WTC11 (cell line): ENCODE measurements around the gene PURB. TPM values are rescaled to one million over a fixed set of nuclear protein-coding genes. Genes with fewer than 3 reads are reported as not detected.
"Not testable (repeated sequence)": the region's sequence is repeated elsewhere in the genome, so short reads cannot be mapped to it uniquely, and the experiment has no call there.

Experiments used
- ATAC-seq: fragments of 200-7000 bp; cut with Tn5 transposase; 2 replicates; pipeline ENCODE4 v1.10.0; 2021; ENCODE audit warnings: mild to moderate bottlenecking, moderate library complexity
- CTCF ChIA-PET: fragments of 300-600 bp; sonication (Branson Sonifier 250); formaldehyde crosslinking; loops from one replicate; lab custom pipeline; 2021; ENCODE audit warnings: antibody characterized with exemption; lab: Charles Lee
- POLR2A ChIA-PET: fragments of 350-600 bp; sonication (Branson Sonifier 250); formaldehyde crosslinking; loops from one replicate; lab custom pipeline; 2021; ENCODE audit warnings: antibody characterized with exemption; lab: Charles Lee
- DNase-seq: peaks from one replicate; pipeline ENCODE4 v3.0.0; 2021; ENCODE audit warnings: low spot score
- H3K27ac Mint-ChIP-seq: 2 replicates; pipeline ENCODE4 v1.8.0; 2021; ENCODE audit warnings: mixed read lengths
- H3K27me3 Mint-ChIP-seq: 2 replicates; pipeline ENCODE4 v1.8.0; 2021; ENCODE audit warnings: low read depth, mild to moderate bottlenecking, moderate library complexity, mixed read lengths
- H3K36me3 Mint-ChIP-seq: 2 replicates; pipeline ENCODE4 v1.8.0; 2021; ENCODE audit warnings: mixed read lengths
- H3K4me1 Mint-ChIP-seq: 2 replicates; pipeline ENCODE4 v1.8.0; 2022; ENCODE audit warnings: mixed read lengths
- H3K4me3 Mint-ChIP-seq: 2 replicates; pipeline ENCODE4 v1.8.0; 2021; ENCODE audit warnings: mild to moderate bottlenecking, moderate library complexity, mixed read lengths
- H3K9me3 Mint-ChIP-seq: 2 replicates; pipeline ENCODE4 v1.8.0; 2021; ENCODE audit warnings: mixed read lengths
- ATF1 ChIP-seq: sonication (generic); formaldehyde crosslinking; IDR thresholded peaks from 2 replicates; pipeline ENCODE4 v1.8.1; 2023; ENCODE audit warnings: mild to moderate bottlenecking, moderate library complexity, missing genetic modification reagents
- CBFB ChIP-seq: sonication (generic); formaldehyde crosslinking; IDR thresholded peaks from 2 replicates; pipeline ENCODE4 v1.8.1; 2022; ENCODE audit warnings: mild to moderate bottlenecking, low read depth, missing genetic modification reagents
- CREB1 ChIP-seq: sonication (generic); formaldehyde crosslinking; IDR thresholded peaks from 2 replicates; pipeline ENCODE4 v1.8.0; 2023; ENCODE audit warnings: mild to moderate bottlenecking, missing genetic modification reagents
- FOXP1 ChIP-seq: sonication (generic); formaldehyde crosslinking; IDR thresholded peaks from 2 replicates; pipeline ENCODE4 v1.8.0; 2022; ENCODE audit warnings: missing genetic modification reagents, mild to moderate bottlenecking, moderate library complexity, borderline replicate concordance
- NR3C1 ChIP-seq: sonication (generic); formaldehyde crosslinking; conservative IDR thresholded peaks from 2 replicates; pipeline ENCODE4 v1.8.1; 2023; ENCODE audit warnings: low read depth, mild to moderate bottlenecking, missing genetic modification reagents
- OVOL2 ChIP-seq: fragments of 250-450 bp; sonication (Bioruptor Pico); IDR thresholded peaks from 2 replicates; pipeline ENCODE4 v1.9.0; 2021; ENCODE audit warnings: mild to moderate bottlenecking, borderline replicate concordance
- PRRX2 ChIP-seq: fragments of 250-450 bp; sonication (Bioruptor Pico); IDR thresholded peaks from 2 replicates; pipeline ENCODE4 v1.8.0; 2021; ENCODE audit warnings: mild to moderate bottlenecking
- SMAD4 ChIP-seq: sonication (generic); formaldehyde crosslinking; IDR thresholded peaks from 2 replicates; pipeline ENCODE4 v1.8.0; 2022; ENCODE audit warnings: mild to moderate bottlenecking, missing genetic modification reagents
- ZNF121 ChIP-seq: sonication (generic); formaldehyde crosslinking; IDR thresholded peaks from 2 replicates; pipeline ENCODE4 v1.8.0; 2023; ENCODE audit warnings: missing genetic modification reagents
- ZNF281 ChIP-seq: sonication (generic); formaldehyde crosslinking; IDR thresholded peaks from 2 replicates; pipeline ENCODE4 v1.8.0; 2023; ENCODE audit warnings: mild to moderate bottlenecking, missing genetic modification reagents
- ZNF317 ChIP-seq: sonication (generic); formaldehyde crosslinking; IDR thresholded peaks from 2 replicates; pipeline ENCODE4 v1.8.1; 2023; ENCODE audit warnings: low read depth, mild to moderate bottlenecking, moderate library complexity, missing genetic modification reagents, borderline replicate concordance
- total RNA-seq: library from RNA; stranded (reverse); gene quantifications from 3 replicates; pipeline ENCODE4 v1.2.3, GENCODE V29; 2021
- TF ChIP-seq, protein P1 (sequence below): sonication (generic); formaldehyde crosslinking; IDR thresholded peaks from 2 replicates; pipeline ENCODE4 v1.8.1; 2022; ENCODE audit warnings: low read depth, missing genetic modification reagents, borderline replicate concordance
- TF ChIP-seq, protein P2 (sequence below): sonication (generic); formaldehyde crosslinking; IDR thresholded peaks from 2 replicates; pipeline ENCODE4 v1.8.0; 2022; ENCODE audit warnings: missing genetic modification reagents
- TF ChIP-seq, protein P3 (sequence below): sonication (generic); formaldehyde crosslinking; IDR thresholded peaks from 2 replicates; pipeline ENCODE4 v1.8.0; 2022; ENCODE audit warnings: mild to moderate bottlenecking, missing genetic modification reagents
- TF ChIP-seq, protein P4 (sequence below): sonication (generic); formaldehyde crosslinking; IDR thresholded peaks from 2 replicates; pipeline ENCODE4 v1.8.1; 2023; ENCODE audit warnings: mild to moderate bottlenecking, missing genetic modification reagents, borderline replicate concordance

Gene PURB
- total RNA-seq, 1 experiment from 2014 or later = 22.1 TPM

GRCh38 chr7:44867073-44867995, 18.0 kb downstream of the PURB start:
- H3K4me1 Mint-ChIP-seq = no peaks in the 10 kb centered on the region
- no peak overlapping the region for H3K4me3 Mint-ChIP-seq
- peaks cover 14% of the 10 kb centered on the region for H3K27me3 Mint-ChIP-seq
- DNase-seq (no peak), ATAC-seq (no peak)
- TF ChIP-seq, protein P1, sequence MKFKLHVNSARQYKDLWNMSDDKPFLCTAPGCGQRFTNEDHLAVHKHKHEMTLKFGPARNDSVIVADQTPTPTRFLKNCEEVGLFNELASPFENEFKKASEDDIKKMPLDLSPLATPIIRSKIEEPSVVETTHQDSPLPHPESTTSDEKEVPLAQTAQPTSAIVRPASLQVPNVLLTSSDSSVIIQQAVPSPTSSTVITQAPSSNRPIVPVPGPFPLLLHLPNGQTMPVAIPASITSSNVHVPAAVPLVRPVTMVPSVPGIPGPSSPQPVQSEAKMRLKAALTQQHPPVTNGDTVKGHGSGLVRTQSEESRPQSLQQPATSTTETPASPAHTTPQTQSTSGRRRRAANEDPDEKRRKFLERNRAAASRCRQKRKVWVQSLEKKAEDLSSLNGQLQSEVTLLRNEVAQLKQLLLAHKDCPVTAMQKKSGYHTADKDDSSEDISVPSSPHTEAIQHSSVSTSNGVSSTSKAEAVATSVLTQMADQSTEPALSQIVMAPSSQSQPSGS (CRISPR knock-in tag) = no peak
- TF ChIP-seq ATF1 = no peak
- no peak for TF ChIP-seq CBFB (CRISPR knock-in tag)
- TF ChIP-seq, protein P2, sequence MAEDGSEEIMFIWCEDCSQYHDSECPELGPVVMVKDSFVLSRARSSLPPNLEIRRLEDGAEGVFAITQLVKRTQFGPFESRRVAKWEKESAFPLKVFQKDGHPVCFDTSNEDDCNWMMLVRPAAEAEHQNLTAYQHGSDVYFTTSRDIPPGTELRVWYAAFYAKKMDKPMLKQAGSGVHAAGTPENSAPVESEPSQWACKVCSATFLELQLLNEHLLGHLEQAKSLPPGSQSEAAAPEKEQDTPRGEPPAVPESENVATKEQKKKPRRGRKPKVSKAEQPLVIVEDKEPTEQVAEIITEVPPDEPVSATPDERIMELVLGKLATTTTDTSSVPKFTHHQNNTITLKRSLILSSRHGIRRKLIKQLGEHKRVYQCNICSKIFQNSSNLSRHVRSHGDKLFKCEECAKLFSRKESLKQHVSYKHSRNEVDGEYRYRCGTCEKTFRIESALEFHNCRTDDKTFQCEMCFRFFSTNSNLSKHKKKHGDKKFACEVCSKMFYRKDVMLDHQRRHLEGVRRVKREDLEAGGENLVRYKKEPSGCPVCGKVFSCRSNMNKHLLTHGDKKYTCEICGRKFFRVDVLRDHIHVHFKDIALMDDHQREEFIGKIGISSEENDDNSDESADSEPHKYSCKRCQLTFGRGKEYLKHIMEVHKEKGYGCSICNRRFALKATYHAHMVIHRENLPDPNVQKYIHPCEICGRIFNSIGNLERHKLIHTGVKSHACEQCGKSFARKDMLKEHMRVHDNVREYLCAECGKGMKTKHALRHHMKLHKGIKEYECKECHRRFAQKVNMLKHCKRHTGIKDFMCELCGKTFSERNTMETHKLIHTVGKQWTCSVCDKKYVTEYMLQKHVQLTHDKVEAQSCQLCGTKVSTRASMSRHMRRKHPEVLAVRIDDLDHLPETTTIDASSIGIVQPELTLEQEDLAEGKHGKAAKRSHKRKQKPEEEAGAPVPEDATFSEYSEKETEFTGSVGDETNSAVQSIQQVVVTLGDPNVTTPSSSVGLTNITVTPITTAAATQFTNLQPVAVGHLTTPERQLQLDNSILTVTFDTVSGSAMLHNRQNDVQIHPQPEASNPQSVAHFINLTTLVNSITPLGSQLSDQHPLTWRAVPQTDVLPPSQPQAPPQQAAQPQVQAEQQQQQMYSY (CRISPR knock-in tag) = no peak
- no peak for TF ChIP-seq ZNF121 (CRISPR knock-in tag)
- no peak for TF ChIP-seq OVOL2 (CRISPR knock-in tag)
- H3K36me3 Mint-ChIP-seq = peaks cover 10% of the 10 kb centered on the region
- POLR2A ChIA-PET = interaction anchor here (0.7 kb wide), 1 partner anchor 58 kb away, joined by 4 read pairs; no protein-coding TSS in a partner anchor
- no peak overlapping the region for H3K27ac Mint-ChIP-seq
- peaks cover 14% of the 10 kb centered on the region for H3K9me3 Mint-ChIP-seq
- CTCF ChIA-PET = interaction anchor here (0.6 kb wide), 1 partner anchor 77 kb away, joined by 6 read pairs; no protein-coding TSS in a partner anchor

DNA sequence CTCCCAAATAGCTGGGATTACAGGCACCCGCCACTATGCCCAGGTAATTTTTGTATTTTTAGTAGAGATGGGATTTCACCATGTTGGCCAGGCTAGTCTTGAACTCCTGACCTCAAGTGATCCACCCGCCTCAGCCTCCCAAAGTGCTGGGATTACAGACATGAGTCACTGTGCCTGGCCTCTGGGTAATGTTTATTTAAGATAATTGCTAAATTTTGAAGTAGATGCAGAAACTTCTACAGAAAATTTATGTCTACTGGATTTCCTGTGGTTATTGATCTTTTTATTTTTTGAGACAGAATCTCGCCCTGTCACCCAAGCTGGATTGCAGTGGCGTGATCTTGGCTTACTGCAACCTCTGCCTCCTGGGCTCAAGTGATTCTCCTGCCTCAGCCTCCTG, 23.4 kb downstream of the PURB start:
- H3K36me3 Mint-ChIP-seq, CTCF ChIA-PET, H3K4me1 Mint-ChIP-seq, H3K9me3 Mint-ChIP-seq, H3K27me3 Mint-ChIP-seq, H3K4me3 Mint-ChIP-seq, ATAC-seq, DNase-seq, H3K27ac Mint-ChIP-seq: not testable (repeated sequence)
- POLR2A ChIA-PET = interaction anchor here (0.6 kb wide), 1 partner anchor 170 kb away, joined by 4 read pairs; no protein-coding TSS in a partner anchor

DNA sequence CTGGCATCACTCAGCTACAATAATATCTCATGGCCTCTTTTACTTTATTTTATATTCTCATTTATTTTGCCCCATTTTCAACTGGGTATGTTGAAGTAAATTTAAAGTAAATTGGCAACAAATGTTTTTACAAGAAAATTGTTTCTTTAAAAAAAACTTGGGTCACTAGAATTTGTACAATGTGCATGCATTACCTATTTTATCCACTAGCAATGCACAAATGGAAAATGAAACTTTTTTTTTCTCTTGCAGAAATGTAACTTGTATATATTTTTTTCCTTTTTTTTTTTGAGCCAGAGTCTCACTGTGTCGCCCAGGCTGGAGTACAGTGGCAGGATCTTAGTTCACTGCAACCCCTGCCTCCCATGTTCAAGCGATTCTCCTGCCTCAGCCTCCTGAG, 27.2 kb downstream of the PURB start:
- no peaks in the 10 kb centered on the region for H3K27me3 Mint-ChIP-seq
- ChIA-PET POLR2A (no interaction called here), CTCF (interaction anchor here (0.7 to 1.9 kb wide), 4 partner anchors 10 to 219 kb away, joined by 3 to 18 read pairs (median 8); partner anchors contain the start of gene H2AZ2)
- no peaks in the 10 kb centered on the region for H3K9me3 Mint-ChIP-seq
- H3K27ac Mint-ChIP-seq = no peak overlapping the region
- DNase-seq = no peak
- no peak overlapping the region for H3K4me3 Mint-ChIP-seq
- H3K4me1 Mint-ChIP-seq = no peaks in the 10 kb centered on the region
- ATAC-seq = no peak
- H3K36me3 Mint-ChIP-seq = no peaks in the 10 kb centered on the region
- TF ChIP-seq FOXP1 (CRISPR knock-in tag) = no peak
- TF ChIP-seq ZNF317 (CRISPR knock-in tag) = no peak
- no peak for TF ChIP-seq NR3C1 (CRISPR knock-in tag)
- no peak for TF ChIP-seq CREB1 (CRISPR knock-in tag)
- TF ChIP-seq, protein P3, sequence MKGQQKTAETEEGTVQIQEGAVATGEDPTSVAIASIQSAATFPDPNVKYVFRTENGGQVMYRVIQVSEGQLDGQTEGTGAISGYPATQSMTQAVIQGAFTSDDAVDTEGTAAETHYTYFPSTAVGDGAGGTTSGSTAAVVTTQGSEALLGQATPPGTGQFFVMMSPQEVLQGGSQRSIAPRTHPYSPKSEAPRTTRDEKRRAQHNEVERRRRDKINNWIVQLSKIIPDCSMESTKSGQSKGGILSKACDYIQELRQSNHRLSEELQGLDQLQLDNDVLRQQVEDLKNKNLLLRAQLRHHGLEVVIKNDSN (CRISPR knock-in tag) = no peak
- no peak for TF ChIP-seq ZNF281
- TF ChIP-seq PRRX2 = no peak
- TF ChIP-seq SMAD4 (CRISPR knock-in tag) = no peak
- TF ChIP-seq, protein P4, sequence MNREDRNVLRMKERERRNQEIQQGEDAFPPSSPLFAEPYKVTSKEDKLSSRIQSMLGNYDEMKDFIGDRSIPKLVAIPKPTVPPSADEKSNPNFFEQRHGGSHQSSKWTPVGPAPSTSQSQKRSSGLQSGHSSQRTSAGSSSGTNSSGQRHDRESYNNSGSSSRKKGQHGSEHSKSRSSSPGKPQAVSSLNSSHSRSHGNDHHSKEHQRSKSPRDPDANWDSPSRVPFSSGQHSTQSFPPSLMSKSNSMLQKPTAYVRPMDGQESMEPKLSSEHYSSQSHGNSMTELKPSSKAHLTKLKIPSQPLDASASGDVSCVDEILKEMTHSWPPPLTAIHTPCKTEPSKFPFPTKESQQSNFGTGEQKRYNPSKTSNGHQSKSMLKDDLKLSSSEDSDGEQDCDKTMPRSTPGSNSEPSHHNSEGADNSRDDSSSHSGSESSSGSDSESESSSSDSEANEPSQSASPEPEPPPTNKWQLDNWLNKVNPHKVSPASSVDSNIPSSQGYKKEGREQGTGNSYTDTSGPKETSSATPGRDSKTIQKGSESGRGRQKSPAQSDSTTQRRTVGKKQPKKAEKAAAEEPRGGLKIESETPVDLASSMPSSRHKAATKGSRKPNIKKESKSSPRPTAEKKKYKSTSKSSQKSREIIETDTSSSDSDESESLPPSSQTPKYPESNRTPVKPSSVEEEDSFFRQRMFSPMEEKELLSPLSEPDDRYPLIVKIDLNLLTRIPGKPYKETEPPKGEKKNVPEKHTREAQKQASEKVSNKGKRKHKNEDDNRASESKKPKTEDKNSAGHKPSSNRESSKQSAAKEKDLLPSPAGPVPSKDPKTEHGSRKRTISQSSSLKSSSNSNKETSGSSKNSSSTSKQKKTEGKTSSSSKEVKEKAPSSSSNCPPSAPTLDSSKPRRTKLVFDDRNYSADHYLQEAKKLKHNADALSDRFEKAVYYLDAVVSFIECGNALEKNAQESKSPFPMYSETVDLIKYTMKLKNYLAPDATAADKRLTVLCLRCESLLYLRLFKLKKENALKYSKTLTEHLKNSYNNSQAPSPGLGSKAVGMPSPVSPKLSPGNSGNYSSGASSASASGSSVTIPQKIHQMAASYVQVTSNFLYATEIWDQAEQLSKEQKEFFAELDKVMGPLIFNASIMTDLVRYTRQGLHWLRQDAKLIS (CRISPR knock-in tag) = no peak
